OCI-LY3 (cell line): ENCODE data around the gene MPO.

Experiments used
- H2AFZ ChIP-seq: fragments of 200-600, 300-600 bp; shearing (Covaris generic); 2 replicates; pipeline ENCODE4 v1.6.0; 2014; ENCODE audit warnings: antibody characterized with exemption, low read depth, low read length
- H3K27ac ChIP-seq: fragments of 200-600, 300-600 bp; sonication (generic); 2 replicates; pipeline ENCODE4 v1.5.1; 2014; ENCODE audit warnings: mild to moderate bottlenecking, low read length, moderate library complexity, mixed read lengths
- H3K27me3 ChIP-seq: fragments of 200-600, 300-600 bp; sonication (generic); 2 replicates; pipeline ENCODE4 v1.6.1; 2014; ENCODE audit warnings: low read depth, low read length, mixed read lengths
- H3K36me3 ChIP-seq: fragments of 200-600, 300-600 bp; sonication (generic); replicated peaks from 2 replicates; pipeline ENCODE3; 2014; ENCODE audit warnings: low read depth, low read length, mixed read lengths
- H3K4me1 ChIP-seq: fragments of 300-600, 200-600 bp; sonication (generic); 2 replicates; pipeline ENCODE4 v1.6.1; 2014; ENCODE audit warnings: low read length, mixed read lengths
- H3K4me2 ChIP-seq: fragments of 200-600, 300-600 bp; sonication (generic); 2 replicates; pipeline ENCODE4 v1.6.1; 2014; ENCODE audit warnings: low read length, mixed read lengths
- H3K4me3 ChIP-seq: fragments of 300-600, 200-600 bp; sonication (generic); 2 replicates; pipeline ENCODE4 v1.5.1; 2014; ENCODE audit warnings: antibody characterized with exemption, mild to moderate bottlenecking, low read length, moderate library complexity
- H3K79me2 ChIP-seq: fragments of 300-600, 200-600 bp; shearing (Covaris generic); 2 replicates; pipeline ENCODE4 v1.6.1; 2014; ENCODE audit warnings: mild to moderate bottlenecking, low read length, mixed read lengths
- H3K9ac ChIP-seq: fragments of 300-600, 200-600 bp; shearing (Covaris generic); 2 replicates; pipeline ENCODE4 v1.6.0; 2014; ENCODE audit warnings: mild to moderate bottlenecking, low read length, moderate library complexity
- H3K9me3 ChIP-seq: fragments of 200-600, 300-600 bp; shearing (Covaris generic); 2 replicates; pipeline ENCODE4 v1.6.1; 2014; ENCODE audit warnings: low read length, mixed read lengths; ENCODE audit not compliant: insufficient read depth
- H4K20me1 ChIP-seq: fragments of 200-600, 300-600 bp; sonication (generic); 2 replicates; pipeline ENCODE4 v1.6.1; 2016; ENCODE audit warnings: low read length, mixed read lengths; ENCODE audit not compliant: insufficient read depth
- EZH2phosphoT487 ChIP-seq: fragments of 200-600 bp; shearing (Covaris generic); IDR thresholded peaks from 2 replicates; pipeline ENCODE4 v1.6.1; 2018; ENCODE audit warnings: antibody characterized with exemption, mixed run types, low read depth
- TF ChIP-seq, protein P1 (sequence below): fragments of 200-600, 300-600 bp; sonication (generic); IDR thresholded peaks from 2 replicates; pipeline ENCODE4 v1.5.1; 2014; ENCODE audit warnings: antibody characterized with exemption, low read length, low read depth

MPO gene

DNA sequence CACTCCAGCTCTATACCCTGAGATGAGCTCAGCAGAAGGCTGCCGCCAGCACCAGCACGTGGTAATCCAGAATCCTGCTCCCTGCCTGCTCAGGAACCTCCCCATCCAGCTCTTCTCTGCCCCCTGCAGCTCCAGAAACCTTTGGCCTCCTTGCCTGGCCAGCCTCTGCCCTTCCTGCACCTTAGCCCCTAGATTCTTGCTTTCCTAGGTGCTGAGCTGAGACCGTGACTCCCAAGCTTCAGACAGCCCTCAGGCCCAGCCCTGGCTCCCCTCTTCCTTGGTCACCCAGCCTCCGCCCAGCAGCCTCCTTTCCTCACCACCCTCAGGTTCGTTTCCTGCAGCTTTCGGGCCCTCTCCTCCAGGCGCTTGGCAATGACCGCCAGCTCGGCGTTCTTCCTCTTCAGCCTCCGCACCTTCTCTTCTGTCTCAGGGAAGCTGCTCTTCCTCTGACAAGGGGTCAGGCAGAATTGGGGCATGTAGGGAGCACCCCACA, 45.3 kb upstream of the MPO start:
- no peak overlapping the region for H3K27ac ChIP-seq
- H3K27me3 ChIP-seq, result no peaks in the 10 kb centered on the region
- H3K4me3 ChIP-seq, result no peak overlapping the region
- H3K4me2 ChIP-seq, result no peak overlapping the region
- TF ChIP-seq EZH2phosphoT487, result no peak
- TF ChIP-seq, protein P1, sequence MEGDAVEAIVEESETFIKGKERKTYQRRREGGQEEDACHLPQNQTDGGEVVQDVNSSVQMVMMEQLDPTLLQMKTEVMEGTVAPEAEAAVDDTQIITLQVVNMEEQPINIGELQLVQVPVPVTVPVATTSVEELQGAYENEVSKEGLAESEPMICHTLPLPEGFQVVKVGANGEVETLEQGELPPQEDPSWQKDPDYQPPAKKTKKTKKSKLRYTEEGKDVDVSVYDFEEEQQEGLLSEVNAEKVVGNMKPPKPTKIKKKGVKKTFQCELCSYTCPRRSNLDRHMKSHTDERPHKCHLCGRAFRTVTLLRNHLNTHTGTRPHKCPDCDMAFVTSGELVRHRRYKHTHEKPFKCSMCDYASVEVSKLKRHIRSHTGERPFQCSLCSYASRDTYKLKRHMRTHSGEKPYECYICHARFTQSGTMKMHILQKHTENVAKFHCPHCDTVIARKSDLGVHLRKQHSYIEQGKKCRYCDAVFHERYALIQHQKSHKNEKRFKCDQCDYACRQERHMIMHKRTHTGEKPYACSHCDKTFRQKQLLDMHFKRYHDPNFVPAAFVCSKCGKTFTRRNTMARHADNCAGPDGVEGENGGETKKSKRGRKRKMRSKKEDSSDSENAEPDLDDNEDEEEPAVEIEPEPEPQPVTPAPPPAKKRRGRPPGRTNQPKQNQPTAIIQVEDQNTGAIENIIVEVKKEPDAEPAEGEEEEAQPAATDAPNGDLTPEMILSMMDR, result no peak
- H3K36me3 ChIP-seq, result peaks cover 15% of the 10 kb centered on the region
- peaks cover 37% of the 10 kb centered on the region for H4K20me1 ChIP-seq
- H3K4me1 ChIP-seq, result peaks cover 30% of the 10 kb centered on the region
- no peaks in the 10 kb centered on the region for H3K9me3 ChIP-seq
- no peak overlapping the region for H2AFZ ChIP-seq
- H3K79me2 ChIP-seq, result peaks cover 16% of the 10 kb centered on the region
- no peak overlapping the region for H3K9ac ChIP-seq

DNA sequence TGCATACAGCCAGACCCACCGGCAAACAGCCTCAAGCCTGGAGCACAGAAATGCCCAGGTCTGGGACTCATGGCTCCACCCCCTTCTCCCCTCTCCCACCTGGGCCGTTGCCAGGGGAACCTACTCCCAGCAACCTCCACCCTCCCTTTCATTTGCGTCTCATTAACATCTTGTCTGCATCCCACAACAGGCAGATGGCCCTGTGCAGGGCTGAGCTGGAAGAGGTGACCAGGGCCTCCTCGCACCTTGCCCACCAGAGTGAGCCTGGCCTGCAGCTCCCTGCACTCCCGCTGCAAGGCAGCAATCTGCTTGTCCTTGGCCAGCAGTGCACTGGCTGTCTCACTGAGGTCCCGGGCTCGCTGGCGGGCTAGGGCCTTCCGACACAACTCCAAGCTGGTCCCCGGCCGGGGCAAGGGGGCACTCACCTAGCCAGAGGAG, 44.6 kb upstream of the MPO start:
- no peak overlapping the region for H3K4me2 ChIP-seq
- peaks cover 28% of the 10 kb centered on the region for H3K4me1 ChIP-seq
- peaks cover 30% of the 10 kb centered on the region for H4K20me1 ChIP-seq
- no peak overlapping the region for H3K27ac ChIP-seq
- peaks cover 8% of the 10 kb centered on the region for H3K36me3 ChIP-seq
- peaks cover 9% of the 10 kb centered on the region for H3K79me2 ChIP-seq
- no peak overlapping the region for H3K4me3 ChIP-seq
- H3K27me3 ChIP-seq, result no peaks in the 10 kb centered on the region
- H2AFZ ChIP-seq, result no peak overlapping the region
- TF ChIP-seq, protein P1, result no peak
- TF ChIP-seq EZH2phosphoT487, result no peak
- no peak overlapping the region for H3K9ac ChIP-seq
- H3K9me3 ChIP-seq, result no peaks in the 10 kb centered on the region

DNA sequence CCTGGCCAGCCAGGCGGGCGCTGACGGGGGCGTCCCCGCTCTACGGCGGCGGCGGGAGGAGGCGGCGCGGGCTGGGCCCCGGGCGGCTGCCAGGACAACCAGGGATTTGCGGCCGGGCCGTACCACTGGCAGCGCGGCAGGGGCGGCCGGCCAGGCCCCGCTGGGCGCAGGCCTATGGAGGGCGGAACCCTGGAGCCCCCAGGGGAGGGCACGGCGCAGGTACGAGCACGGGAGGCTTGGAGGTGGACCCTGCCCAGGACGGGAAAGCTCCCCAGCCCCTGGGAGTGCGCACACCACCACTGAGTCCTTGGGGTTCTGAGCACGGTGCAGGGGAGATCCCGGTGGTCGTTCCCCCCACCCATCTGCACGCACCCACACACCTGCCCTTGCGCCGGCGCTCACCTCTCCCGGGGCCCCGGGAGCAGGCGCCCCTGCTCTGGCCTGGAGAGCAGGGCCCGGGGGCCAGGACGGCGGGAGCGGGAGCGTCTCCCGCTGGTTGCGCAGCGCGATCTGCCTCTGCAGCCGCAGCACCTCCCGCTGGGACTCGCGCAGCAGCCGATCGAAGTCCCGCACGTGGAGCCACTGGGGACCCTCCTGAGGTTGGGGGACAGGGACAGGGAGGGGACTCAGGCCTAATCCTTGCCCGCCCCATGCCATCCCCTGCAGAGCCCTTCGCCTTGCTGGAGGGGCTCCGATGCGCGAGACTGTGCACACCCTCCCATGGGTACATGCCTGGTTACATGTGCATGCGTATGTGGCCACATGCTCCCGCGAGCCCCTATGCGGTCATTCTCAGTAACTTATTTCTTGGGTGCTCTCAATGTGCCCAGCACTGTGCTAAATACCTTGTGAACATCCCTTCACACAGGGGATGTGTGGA, 43.9 kb upstream of the MPO start:
- Histone ChIP-seq H3K9me3 (no peaks in the 10 kb centered on the region), H3K79me2 (peaks cover 3% of the 10 kb centered on the region), H2AFZ (no peak overlapping the region), H4K20me1 (peaks cover 23% of the 10 kb centered on the region), H3K27ac (no peak overlapping the region), H3K4me3 (no peak overlapping the region), H3K4me1 (peaks cover 22% of the 10 kb centered on the region), H3K27me3 (no peaks in the 10 kb centered on the region), H3K9ac (no peak overlapping the region), H3K4me2 (no peak overlapping the region), H3K36me3 (peaks cover 2% of the 10 kb centered on the region)
- TF ChIP-seq EZH2phosphoT487, result no peak
- TF ChIP-seq, protein P1, result no peak

DNA sequence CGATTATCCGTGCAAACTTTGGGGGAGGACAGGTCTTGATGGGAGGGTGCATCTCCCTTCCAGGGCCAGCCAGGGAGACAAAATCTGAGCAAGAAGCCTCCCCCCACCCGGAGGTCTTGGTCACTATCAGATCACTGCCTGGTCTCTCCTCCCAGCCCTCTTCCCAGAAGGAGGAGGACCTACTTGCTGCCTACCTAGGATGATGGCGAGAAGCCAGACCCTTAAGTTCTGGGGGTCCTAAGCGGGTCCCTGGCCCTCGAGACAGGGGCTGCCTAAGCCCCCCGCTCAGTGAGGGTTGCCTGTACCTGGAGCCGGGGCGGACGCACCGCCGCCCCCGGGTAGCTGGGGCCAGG, 43.3 kb upstream of the MPO start:
- H3K9me3 ChIP-seq, result no peaks in the 10 kb centered on the region
- no peaks in the 10 kb centered on the region; the same call in 1 of the 2 replicates for H3K79me2 ChIP-seq
- no peak overlapping the region for H3K4me2 ChIP-seq
- no peak overlapping the region for H2AFZ ChIP-seq
- H4K20me1 ChIP-seq, result peaks cover 17% of the 10 kb centered on the region; the same call in 1 of the 2 replicates
- H3K9ac ChIP-seq, result no peak overlapping the region
- no peaks in the 10 kb centered on the region for H3K27me3 ChIP-seq
- no peak overlapping the region for H3K27ac ChIP-seq
- H3K4me1 ChIP-seq, result peaks cover 15% of the 10 kb centered on the region
- TF ChIP-seq EZH2phosphoT487, result no peak
- TF ChIP-seq, protein P1, result no peak
- H3K36me3 ChIP-seq, result no peaks in the 10 kb centered on the region
- H3K4me3 ChIP-seq, result no peak overlapping the region
